SH-SY5Y (cell line): ENCODE data around the gene ELOVL3.

Experiments
- GATA2 ChIP-seq: IDR thresholded peaks from 2 replicates; pipeline ENCODE4 v1.6.1; 2011; ENCODE audit warnings: mild to moderate bottlenecking, low read depth, low read length
- GATA3 ChIP-seq: IDR thresholded peaks from 2 replicates; pipeline ENCODE4 v1.6.1; 2011; ENCODE audit warnings: low read depth, mild to moderate bottlenecking, low read length, moderate library complexity

- TF ChIP-seq GATA2 (no peak), GATA3 (no peak)
Observed at GRCh38 chr10:102198027-102198426, 28.1 kb upstream of the ELOVL3 start.
